Prostate gland (tissue), 2 donors: Measurements from ENCODE around the gene STIL. TPM values are rescaled to one million over a fixed set of nuclear protein-coding genes. Genes with fewer than 3 reads are reported as not detected.
A peak's percentile ranks its signal among the peaks of the same experiment; 100 is the strongest.

Source experiments
- DNase-seq: peaks from one replicate; pipeline ENCODE4 v3.0.0-alpha.2; 2019; ENCODE audit warnings: low spot score
- H3K27ac ChIP-seq, 2 donors: fragments of 200-600 bp; sonication (generic); 2 replicates each; pipeline ENCODE4 v1.5.1; 2017 to 2019
- H3K27me3 ChIP-seq: fragments of 200-600 bp; sonication (generic); replicated peaks from 2 replicates; pipeline ENCODE4 v1.5.1; 2019; ENCODE audit not compliant: insufficient read depth
- H3K36me3 ChIP-seq, 2 donors: fragments of 200-600 bp; sonication (generic); 1 replicate in 1 of 2; 2 replicates in 1 of 2; pipeline versions ENCODE4 v1.5.1 to v1.8.1; 2017 to 2019
- H3K4me1 ChIP-seq: fragments of 200-600 bp; sonication (generic); replicated peaks from 2 replicates; pipeline ENCODE4 v1.5.1; 2019
- H3K4me3 ChIP-seq, 2 donors: fragments of 200-600 bp; sonication (generic); 2 replicates each; pipeline ENCODE4 v1.5.1; 2017 to 2019
- H3K9me3 ChIP-seq: fragments of 200-600 bp; sonication (generic); 2 replicates; pipeline ENCODE4 v1.5.1; 2017
- POLR2A ChIP-seq: fragments of 450-650 bp; IDR thresholded peaks from one replicate; pipeline ENCODE4 v1.6.1; 2016; ENCODE audit warnings: antibody characterized with exemption, mild to moderate bottlenecking
- POLR2AphosphoS5 ChIP-seq: sonication (generic); formaldehyde crosslinking; IDR thresholded peaks from one replicate; pipeline ENCODE4 v1.6.1; 2017; ENCODE audit warnings: antibody characterized with exemption
- whole genome bisulfite sequencing: methylation state at CpG from one replicate; pipeline ENCODE4 v1.1.5; 2018; 5-methylcytosine and 5-hydroxymethylcytosine counted together
- intact Hi-C: fragments of 100-400 bp; cut with DNase I; formaldehyde crosslinking; loops from one replicate; pipeline ENCODE4 v1.14.2; 2022
- total RNA-seq, 2 donors: library from RNA; depleted of rRNA; stranded (reverse); fragments of >200 nt; gene quantifications; one replicate each; pipeline ENCODE4 v1.1.0, GENCODE V29; 2016
- TF ChIP-seq, protein P1 (sequence below), 4 experiments: fragments of 200-600 bp in 2 of 4; fragments of 450-650 bp in 2 of 4; sonication (generic) in 2 of 4; IDR thresholded peaks; 1 replicate in 3 of 4; 2 replicates in 1 of 4; pipeline ENCODE4 v1.5.1; 2016 to 2019; ENCODE audit warnings: antibody characterized with exemption in 4 of 4, mild to moderate bottlenecking in 2 of 4, moderate library complexity in 2 of 4

STIL gene
- total RNA-seq, 2 donors from 2014 or later = 1.5 to 5.9 TPM

- WGBS = 80% methylated on average over 4 of the region's 4 CpGs
- no peak overlapping the region for H3K27ac ChIP-seq
- H3K27me3 ChIP-seq = peaks cover 16% of the 10 kb centered on the region
- intact Hi-C loops = no loop called here
- no peaks in the 10 kb centered on the region for H3K36me3 ChIP-seq
- H3K4me1 ChIP-seq = no peaks in the 10 kb centered on the region
- DNase-seq = no peak
- H3K4me3 ChIP-seq = no peak overlapping the region
- TF ChIP-seq, protein P1, sequence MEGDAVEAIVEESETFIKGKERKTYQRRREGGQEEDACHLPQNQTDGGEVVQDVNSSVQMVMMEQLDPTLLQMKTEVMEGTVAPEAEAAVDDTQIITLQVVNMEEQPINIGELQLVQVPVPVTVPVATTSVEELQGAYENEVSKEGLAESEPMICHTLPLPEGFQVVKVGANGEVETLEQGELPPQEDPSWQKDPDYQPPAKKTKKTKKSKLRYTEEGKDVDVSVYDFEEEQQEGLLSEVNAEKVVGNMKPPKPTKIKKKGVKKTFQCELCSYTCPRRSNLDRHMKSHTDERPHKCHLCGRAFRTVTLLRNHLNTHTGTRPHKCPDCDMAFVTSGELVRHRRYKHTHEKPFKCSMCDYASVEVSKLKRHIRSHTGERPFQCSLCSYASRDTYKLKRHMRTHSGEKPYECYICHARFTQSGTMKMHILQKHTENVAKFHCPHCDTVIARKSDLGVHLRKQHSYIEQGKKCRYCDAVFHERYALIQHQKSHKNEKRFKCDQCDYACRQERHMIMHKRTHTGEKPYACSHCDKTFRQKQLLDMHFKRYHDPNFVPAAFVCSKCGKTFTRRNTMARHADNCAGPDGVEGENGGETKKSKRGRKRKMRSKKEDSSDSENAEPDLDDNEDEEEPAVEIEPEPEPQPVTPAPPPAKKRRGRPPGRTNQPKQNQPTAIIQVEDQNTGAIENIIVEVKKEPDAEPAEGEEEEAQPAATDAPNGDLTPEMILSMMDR (IDR thresholded peaks at IDR 0.05) = no peak
- no peak for TF ChIP-seq POLR2AphosphoS5
- no peak for TF ChIP-seq POLR2A
- H3K9me3 ChIP-seq = no peaks in the 10 kb centered on the region
Measured at GRCh38 chr1:47235806-47236205, 78.1 kb downstream of the STIL start.

GRCh38 chr1:47235241-47235681 is 78.7 kb downstream of the STIL start:
- Histone ChIP-seq H3K4me1 (no peaks in the 10 kb centered on the region), H3K9me3 (no peaks in the 10 kb centered on the region), H3K27ac (no peak overlapping the region), H3K27me3 (peaks cover 20% of the 10 kb centered on the region), H3K4me3 (no peak overlapping the region), H3K36me3 (no peaks in the 10 kb centered on the region)
- TF ChIP-seq, protein P1 (IDR thresholded peaks at IDR 0.05) = no peak
- TF ChIP-seq POLR2AphosphoS5 = no peak
- 31% methylated on average over 19 of the region's 21 CpGs for WGBS
- intact Hi-C loops = no loop called here
- no peak for DNase-seq

GRCh38 chr1:47233186-47233585 is 80.8 kb downstream of the STIL start:
- intact Hi-C loops = no loop called here
- H3K27ac ChIP-seq = no peak overlapping the region
- 77% methylated on average over 6 of the region's 6 CpGs for WGBS
- DNase-seq = no peak
- H3K4me3 ChIP-seq = no peak overlapping the region
- TF ChIP-seq, protein P1 (IDR thresholded peaks at IDR 0.05) = no peak
- TF ChIP-seq POLR2A (no peak), POLR2AphosphoS5 (no peak)
- peaks cover 38% of the 10 kb centered on the region for H3K27me3 ChIP-seq
- no peaks in the 10 kb centered on the region for H3K9me3 ChIP-seq
- no peaks in the 10 kb centered on the region for H3K4me1 ChIP-seq
- H3K36me3 ChIP-seq = no peaks in the 10 kb centered on the region

DNA sequence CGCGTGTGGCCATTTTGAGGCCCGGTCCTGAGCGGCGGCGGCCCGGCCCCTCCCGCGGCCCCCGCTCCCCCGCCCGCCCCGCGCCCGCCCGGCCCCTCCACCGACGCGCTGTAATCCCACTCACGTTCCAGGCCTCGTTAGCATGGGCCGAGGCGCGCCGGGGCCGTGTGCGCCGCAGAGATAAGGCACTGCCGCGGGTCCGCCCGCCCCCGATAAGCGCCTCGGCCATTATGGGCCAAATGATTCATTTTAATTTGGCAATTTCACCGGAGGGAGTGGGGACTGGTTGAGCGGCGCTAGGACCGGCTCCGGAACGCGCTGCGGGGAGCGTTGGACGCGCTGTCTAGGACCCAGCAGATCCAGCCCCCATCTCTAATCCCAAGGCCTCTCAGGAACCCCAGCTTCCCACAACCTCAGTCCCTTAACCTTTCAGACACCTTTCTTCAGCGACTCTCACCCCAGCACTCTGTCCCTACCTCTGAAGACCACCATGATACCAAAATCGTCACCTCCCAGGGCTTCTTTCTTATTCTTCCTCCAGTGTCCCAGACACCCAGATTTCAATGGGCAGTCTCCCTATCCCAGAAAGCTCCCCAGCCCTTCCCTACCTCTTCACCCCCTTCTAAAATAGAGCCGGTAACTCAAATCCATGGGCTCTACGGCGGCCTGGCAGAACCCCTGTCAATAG is 81.6 kb downstream of the STIL start, which contains the start of gene TAL1:
TAL1 (minus strand) TSS at position 39 of the 688 bp plus-strand sequence. CDS start 6,337 bp downstream, outside the sequence.
- intact Hi-C loops = no loop called here
- TF ChIP-seq POLR2AphosphoS5 (no peak), POLR2A (no peak)
- TF ChIP-seq, protein P1 (IDR thresholded peaks at IDR 0.05) = no peak
- peak within 1 kb of the TSS in 1 of 2 donors; percentile 37 for H3K27ac ChIP-seq
- H3K27me3 ChIP-seq = peaks cover 38% of the 10 kb centered on the region
- peak within 1 kb of the TSS in 1 of 2 donors; percentile 16 for H3K4me3 ChIP-seq
- no peaks in the 10 kb centered on the region for H3K36me3 ChIP-seq
- WGBS = 10% methylated on average over 32 of the region's 51 CpGs
- H3K9me3 ChIP-seq = no peaks in the 10 kb centered on the region
- DNase-seq = no peak
- H3K4me1 ChIP-seq = no peaks in the 10 kb centered on the region
